GM18520 (cell line): ENCODE measurements around the gene GABBR2.
"Not testable (repeated sequence)": the region's sequence is repeated elsewhere in the genome, so short reads cannot be mapped to it uniquely, and the experiment has no call there.

Experiments used
- ATAC-seq: cut with Tn5 transposase; IDR thresholded peaks from one replicate; pipeline ENCODE4 v1.9.1; 2021; ENCODE audit not compliant: unreplicated experiment

GABBR2 gene

GRCh38 chr9:98306384-98307145 is 402.2 kb downstream of the GABBR2 start:
- ATAC-seq = no peak

- ATAC-seq = no peak
Measured at GRCh38 chr9:98304381-98304780, 404.4 kb downstream of the GABBR2 start.

GRCh38 chr9:98303633-98304125 is 405.1 kb downstream of the GABBR2 start:
- no peak for ATAC-seq

GRCh38 chr9:98302938-98303632 is 405.6 kb downstream of the GABBR2 start:
- ATAC-seq = no peak

- no peak for ATAC-seq
Measured at GRCh38 chr9:98302150-98302549, 406.6 kb downstream of the GABBR2 start.

- ATAC-seq = no peak
Measured at GRCh38 chr9:98300611-98301010, 408.1 kb downstream of the GABBR2 start.

GRCh38 chr9:98298476-98298875 is 410.3 kb downstream of the GABBR2 start:
- ATAC-seq = no peak

GRCh38 chr9:98295824-98296223 is 412.9 kb downstream of the GABBR2 start:
- ATAC-seq = no peak

GRCh38 chr9:98291820-98292219 is 416.9 kb downstream of the GABBR2 start:
- ATAC-seq = no peak

GRCh38 chr9:98290411-98290810 is 418.3 kb downstream of the GABBR2 start:
- no peak for ATAC-seq

- no peak for ATAC-seq
Measured at GRCh38 chr9:98289614-98290201, 419.0 kb downstream of the GABBR2 start.

GRCh38 chr9:98288881-98289280 is 419.9 kb downstream of the GABBR2 start:
- no peak for ATAC-seq

GRCh38 chr9:98287384-98287783 is 421.4 kb downstream of the GABBR2 start:
- no peak for ATAC-seq

GRCh38 chr9:98285446-98285845 is 423.3 kb downstream of the GABBR2 start:
- ATAC-seq = no peak

- no peak for ATAC-seq
Measured at GRCh38 chr9:98284754-98285153, 424.0 kb downstream of the GABBR2 start.

- not testable (repeated sequence) for ATAC-seq
Measured at GRCh38 chr9:98283143-98283542, 425.6 kb downstream of the GABBR2 start.

GRCh38 chr9:98281281-98281680 is 427.5 kb downstream of the GABBR2 start:
- no peak for ATAC-seq

- ATAC-seq = no peak
Measured at GRCh38 chr9:98280574-98280973, 428.2 kb downstream of the GABBR2 start.

- no peak for ATAC-seq
Measured at GRCh38 chr9:98280162-98280561, 428.6 kb downstream of the GABBR2 start.

- ATAC-seq = no peak
Measured at GRCh38 chr9:98276907-98277469, 431.7 kb downstream of the GABBR2 start.

- ATAC-seq = no peak
Measured at GRCh38 chr9:98275159-98275558, 433.6 kb downstream of the GABBR2 start.

GRCh38 chr9:98272083-98272482 is 436.7 kb downstream of the GABBR2 start:
- ATAC-seq = no peak
